ENCODE data around the gene CCDC136. TPM values are rescaled to one million over a fixed set of nuclear protein-coding genes. Genes with fewer than 3 reads are reported as not detected.

Gene CCDC136
- total RNA-seq, 2 donors from 2014 or later, result 46.0 to 51.2 TPM

DNA sequence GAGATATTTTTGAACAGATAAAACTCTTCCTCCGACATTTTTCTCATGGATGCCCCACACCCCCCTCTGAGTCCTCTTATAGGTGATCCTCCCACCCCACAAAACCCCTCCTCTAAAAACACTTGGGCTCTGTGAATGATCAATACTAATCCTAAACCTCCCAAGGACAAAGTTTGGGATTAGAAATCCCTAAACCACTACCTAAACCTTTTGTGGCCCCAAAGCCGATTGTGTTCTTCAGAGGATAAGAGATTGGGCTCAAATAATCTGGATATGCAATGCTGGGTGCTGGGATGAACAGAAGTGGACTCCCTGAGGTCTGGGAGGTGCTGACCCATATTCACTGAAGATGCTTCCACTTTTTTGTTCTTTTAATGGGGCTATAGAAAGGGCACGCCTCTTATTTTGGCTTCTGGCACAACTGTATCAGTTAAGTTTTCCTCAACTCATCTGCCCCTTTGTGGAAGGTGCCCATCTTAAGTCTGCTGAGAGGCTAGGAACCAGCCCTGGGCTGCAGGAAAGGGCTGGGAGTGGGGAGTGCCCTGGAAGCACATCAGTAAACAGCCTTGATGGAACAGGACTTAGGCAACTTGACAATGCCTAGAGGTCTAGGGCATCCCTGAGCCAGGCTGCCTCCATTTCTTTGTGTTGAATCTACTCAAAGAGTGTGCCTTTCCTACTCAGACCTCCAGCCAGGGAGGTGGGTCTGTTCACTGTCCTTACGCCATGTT is 15.9 kb upstream of the CCDC136 start, which contains the start of gene OPN1SW:
Gene OPN1SW, minus strand, starts transcription at position 51 of the 731 bp plus-strand sequence. Its CDS starts 13 bp downstream, at position 38.
- Mint-ChIP-seq H3K27ac (no peak within 1 kb of the TSS), H3K27me3 (ENCODE audit: insufficient read depth) (peaks cover 2% of the 10 kb centered on the region), H3K9me3 (peaks cover 25% of the 10 kb centered on the region), H3K4me3 (no peak within 1 kb of the TSS), H3K36me3 (ENCODE audit: low read depth) (peaks cover 30% of the 10 kb centered on the region), H3K4me1 (no peaks in the 10 kb centered on the region)
- H3K36me3 ChIP-seq (ENCODE audit: control insufficient read depth, insufficient read depth, low read length), result peaks cover 31% of the 10 kb centered on the region
- H3K4me1 ChIP-seq (ENCODE audit: control insufficient read depth, insufficient read depth, low read length), result no peaks in the 10 kb centered on the region
- H3K27me3 ChIP-seq (ENCODE audit: control insufficient read depth, insufficient read depth, low read length, poor library complexity, severe bottlenecking), result no peaks in the 10 kb centered on the region
- H3K9ac ChIP-seq (ENCODE audit: extremely low read depth, low read length, poor library complexity, severe bottlenecking), result no peak within 1 kb of the TSS
- peaks cover 8% of the 10 kb centered on the region for H3K9me3 ChIP-seq (ENCODE audit: control insufficient read depth, low read length)
- no peak within 1 kb of the TSS for H3K27ac ChIP-seq (ENCODE audit: low read depth, low read length)
- TF ChIP-seq, protein P1, sequence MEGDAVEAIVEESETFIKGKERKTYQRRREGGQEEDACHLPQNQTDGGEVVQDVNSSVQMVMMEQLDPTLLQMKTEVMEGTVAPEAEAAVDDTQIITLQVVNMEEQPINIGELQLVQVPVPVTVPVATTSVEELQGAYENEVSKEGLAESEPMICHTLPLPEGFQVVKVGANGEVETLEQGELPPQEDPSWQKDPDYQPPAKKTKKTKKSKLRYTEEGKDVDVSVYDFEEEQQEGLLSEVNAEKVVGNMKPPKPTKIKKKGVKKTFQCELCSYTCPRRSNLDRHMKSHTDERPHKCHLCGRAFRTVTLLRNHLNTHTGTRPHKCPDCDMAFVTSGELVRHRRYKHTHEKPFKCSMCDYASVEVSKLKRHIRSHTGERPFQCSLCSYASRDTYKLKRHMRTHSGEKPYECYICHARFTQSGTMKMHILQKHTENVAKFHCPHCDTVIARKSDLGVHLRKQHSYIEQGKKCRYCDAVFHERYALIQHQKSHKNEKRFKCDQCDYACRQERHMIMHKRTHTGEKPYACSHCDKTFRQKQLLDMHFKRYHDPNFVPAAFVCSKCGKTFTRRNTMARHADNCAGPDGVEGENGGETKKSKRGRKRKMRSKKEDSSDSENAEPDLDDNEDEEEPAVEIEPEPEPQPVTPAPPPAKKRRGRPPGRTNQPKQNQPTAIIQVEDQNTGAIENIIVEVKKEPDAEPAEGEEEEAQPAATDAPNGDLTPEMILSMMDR (conservative IDR thresholded peaks at IDR 0.05), result no peak
- no peak within 1 kb of the TSS for H3K4me3 ChIP-seq (ENCODE audit: low read length)
- DNase-seq, result no peak
- 95 to 96% methylated on average over 2 to 4 of the region's 4 CpGs for WGBS, 2 experiments (ENCODE audit: insufficient coverage in 1 of 2, insufficient read length in 1 of 2)

DNA sequence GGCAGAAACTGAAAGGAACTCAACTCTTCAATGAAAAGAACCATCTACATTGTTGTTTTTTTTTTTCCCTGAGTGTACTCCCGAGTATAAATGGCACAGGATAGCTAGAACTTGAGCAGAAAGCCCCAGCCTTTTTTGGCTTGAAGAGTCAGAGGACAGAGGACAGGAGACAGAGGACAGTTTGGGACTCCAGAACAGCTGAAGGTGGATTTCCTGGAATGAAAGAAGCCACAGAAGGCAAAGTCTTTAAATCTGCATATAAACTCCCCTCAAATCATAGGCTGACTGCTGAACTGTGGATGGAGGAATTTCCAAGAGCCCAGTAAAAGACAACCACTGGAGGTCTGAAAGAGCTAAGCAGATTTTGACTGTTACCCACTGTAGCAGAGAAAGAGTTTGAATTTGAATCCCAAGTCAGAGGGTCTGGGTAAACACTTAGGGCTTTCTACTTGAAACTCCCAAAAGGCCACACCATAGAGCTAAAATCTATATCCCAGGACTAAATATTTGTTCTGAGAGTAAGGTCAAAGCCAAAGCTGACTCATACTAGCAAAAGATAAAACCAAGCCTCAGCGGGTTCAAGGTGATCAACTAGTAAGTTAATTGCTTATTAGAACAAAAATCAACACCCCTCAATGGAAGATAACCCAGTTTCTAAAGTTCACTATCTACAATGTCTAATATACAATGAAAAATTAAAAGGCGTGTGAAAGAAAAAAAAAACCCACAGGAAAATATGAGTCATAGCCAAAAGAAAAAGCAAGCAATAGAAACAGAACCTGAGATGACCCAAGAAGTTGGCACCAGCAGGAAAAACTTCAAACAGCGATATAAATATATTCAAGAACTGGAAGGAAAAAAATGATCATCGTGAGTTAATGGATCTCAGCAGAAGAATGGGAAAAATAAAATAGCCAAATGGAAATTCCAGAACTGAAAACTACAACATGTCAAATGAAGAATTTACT is 14.3 kb upstream of the CCDC136 start:
- H3K27me3 Mint-ChIP-seq (ENCODE audit: insufficient read depth), result peaks cover 6% of the 10 kb centered on the region
- H3K36me3 Mint-ChIP-seq (ENCODE audit: low read depth), result peaks cover 17% of the 10 kb centered on the region
- H3K4me1 ChIP-seq (ENCODE audit: control insufficient read depth, insufficient read depth, low read length), result no peaks in the 10 kb centered on the region
- no peak for DNase-seq
- H3K4me1 Mint-ChIP-seq, result peaks cover 4% of the 10 kb centered on the region
- H3K36me3 ChIP-seq (ENCODE audit: control insufficient read depth, insufficient read depth, low read length), result peaks cover 15% of the 10 kb centered on the region
- no peak overlapping the region for H3K27ac Mint-ChIP-seq
- no peak overlapping the region for H3K4me3 ChIP-seq (ENCODE audit: low read length)
- H3K27me3 ChIP-seq (ENCODE audit: control insufficient read depth, insufficient read depth, low read length, poor library complexity, severe bottlenecking), result no peaks in the 10 kb centered on the region
- no peak overlapping the region for H3K4me3 Mint-ChIP-seq
- H3K9me3 ChIP-seq (ENCODE audit: control insufficient read depth, low read length), result peaks cover 8% of the 10 kb centered on the region
- 90 to 92% methylated on average over 3 to 5 of the region's 5 CpGs for WGBS, 2 experiments (ENCODE audit: insufficient coverage in 1 of 2, insufficient read length in 1 of 2)
- H3K9ac ChIP-seq (ENCODE audit: extremely low read depth, low read length, poor library complexity, severe bottlenecking), result no peak overlapping the region
- peaks cover 25% of the 10 kb centered on the region for H3K9me3 Mint-ChIP-seq
- no peak overlapping the region for H3K27ac ChIP-seq (ENCODE audit: low read depth, low read length)
- TF ChIP-seq, protein P1 (conservative IDR thresholded peaks at IDR 0.05), result no peak

DNA sequence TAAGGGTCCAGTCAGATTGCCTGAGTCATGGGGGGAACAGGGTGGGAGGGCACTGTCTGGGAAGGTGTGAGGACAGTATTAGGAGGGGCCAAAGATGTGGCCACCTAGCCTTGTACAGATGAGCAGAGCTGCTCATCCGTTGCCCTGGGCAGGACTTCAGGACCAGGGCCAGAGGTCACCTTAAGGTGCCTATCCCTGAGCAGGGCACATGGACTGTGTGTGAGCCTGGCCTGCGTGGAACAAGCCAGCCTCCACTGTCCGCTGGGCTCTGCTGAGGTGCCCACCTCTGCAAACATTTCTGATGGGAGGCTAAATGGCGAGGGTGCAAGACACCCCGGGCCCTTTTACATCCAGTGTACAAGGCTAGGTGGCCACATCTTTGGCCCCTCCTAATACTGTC is 12.8 kb upstream of the CCDC136 start:
- peaks cover 10% of the 10 kb centered on the region for H3K36me3 ChIP-seq (ENCODE audit: control insufficient read depth, insufficient read depth, low read length)
- Mint-ChIP-seq H3K36me3 (ENCODE audit: low read depth) (peaks cover 11% of the 10 kb centered on the region), H3K9me3 (peaks cover 25% of the 10 kb centered on the region), H3K4me3 (no peak overlapping the region), H3K27ac (no peak overlapping the region), H3K27me3 (ENCODE audit: insufficient read depth) (peaks cover 6% of the 10 kb centered on the region), H3K4me1 (peaks cover 14% of the 10 kb centered on the region)
- no peak overlapping the region for H3K9ac ChIP-seq (ENCODE audit: extremely low read depth, low read length, poor library complexity, severe bottlenecking)
- WGBS, 2 experiments (ENCODE audit: insufficient coverage in 1 of 2, insufficient read length in 1 of 2), result 84 to 97% methylated on average over 3 to 5 of the region's 5 CpGs
- TF ChIP-seq, protein P1 (conservative IDR thresholded peaks at IDR 0.05), result no peak
- H3K27me3 ChIP-seq (ENCODE audit: control insufficient read depth, insufficient read depth, low read length, poor library complexity, severe bottlenecking), result no peaks in the 10 kb centered on the region
- H3K27ac ChIP-seq (ENCODE audit: low read depth, low read length), result no peak overlapping the region
- DNase-seq, result no peak
- no peaks in the 10 kb centered on the region for H3K4me1 ChIP-seq (ENCODE audit: control insufficient read depth, insufficient read depth, low read length)
- no peak overlapping the region for H3K4me3 ChIP-seq (ENCODE audit: low read length)
- H3K9me3 ChIP-seq (ENCODE audit: control insufficient read depth, low read length), result peaks cover 8% of the 10 kb centered on the region

All from endodermal cell (in vitro differentiated cells).